Measurements from ENCODE around the gene EPHB2.
A peak's percentile ranks its signal among the peaks of the same experiment; 100 is the strongest.
"Not testable (repeated sequence)": the region's sequence is repeated elsewhere in the genome, so short reads cannot be mapped to it uniquely, and the experiment has no call there.

Gene EPHB2

GRCh38 chr1:22666412-22666811, 44.2 kb upstream of the EPHB2 start:
- peaks cover 4% of the 10 kb centered on the region for H3K27me3 ChIP-seq (ENCODE audit: insufficient read depth, poor library complexity, severe bottlenecking)
- no peaks in the 10 kb centered on the region for H3K9me3 ChIP-seq (ENCODE audit: severe bottlenecking)
- no peak for TF ChIP-seq CTCF (IDR thresholded peaks at IDR 0.05; ENCODE audit: poor library complexity, severe bottlenecking)
- H3K27ac ChIP-seq (ENCODE audit: poor library complexity, severe bottlenecking), result no peak overlapping the region
- no peak for ATAC-seq (ENCODE audit: low read depth)
- H3K36me3 ChIP-seq (ENCODE audit: low read depth), result no peaks in the 10 kb centered on the region
- H3K4me1 ChIP-seq (ENCODE audit: insufficient read depth, poor library complexity, severe bottlenecking), result no peaks in the 10 kb centered on the region
- DNase-seq (ENCODE audit: low spot score), result no peak
- no peak overlapping the region for H3K4me3 ChIP-seq (ENCODE audit: severe bottlenecking)

- DNase-seq (ENCODE audit: low spot score); H3K27ac ChIP-seq (ENCODE audit: poor library complexity, severe bottlenecking); H3K36me3 ChIP-seq (ENCODE audit: low read depth); H3K4me3 ChIP-seq (ENCODE audit: severe bottlenecking); H3K9me3 ChIP-seq (ENCODE audit: severe bottlenecking); ATAC-seq (ENCODE audit: low read depth); H3K27me3 ChIP-seq (ENCODE audit: insufficient read depth, poor library complexity, severe bottlenecking); H3K4me1 ChIP-seq (ENCODE audit: insufficient read depth, poor library complexity, severe bottlenecking): not testable (repeated sequence)
Observed at GRCh38 chr1:22668840-22669239, 41.8 kb upstream of the EPHB2 start.

DNA sequence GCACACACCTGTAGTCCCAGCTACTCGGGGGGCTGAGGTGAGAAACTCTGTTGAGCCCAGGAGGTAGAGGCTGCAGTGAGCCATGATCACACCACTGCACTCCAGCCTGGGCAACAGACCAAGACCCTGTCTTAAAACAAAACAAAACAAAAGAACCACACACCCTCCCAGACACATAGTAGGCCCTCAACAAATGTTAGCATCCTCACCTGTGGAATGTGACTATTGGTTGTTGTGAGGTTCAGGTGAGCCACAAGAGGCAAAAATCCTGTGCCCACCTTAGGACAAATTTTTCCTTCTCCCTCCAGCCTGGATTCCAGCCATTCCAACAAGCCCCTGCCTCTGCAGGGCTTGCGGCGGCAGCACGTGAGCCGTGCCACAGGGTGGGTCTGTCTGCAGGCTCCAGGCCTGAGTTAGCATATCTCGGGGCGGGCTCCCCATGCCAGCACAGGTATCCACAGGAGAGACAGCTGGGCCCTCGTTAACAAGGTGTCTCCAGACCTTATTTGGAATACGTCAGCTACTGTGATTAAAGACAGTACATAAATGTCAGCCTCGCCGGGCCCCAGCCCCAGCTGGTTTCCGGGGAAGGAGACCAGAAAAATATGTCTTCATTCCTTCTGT, 40.2 kb upstream of the EPHB2 start:
- no peak overlapping the region for H3K4me3 ChIP-seq (ENCODE audit: severe bottlenecking)
- peaks cover 4% of the 10 kb centered on the region for H3K27me3 ChIP-seq (ENCODE audit: insufficient read depth, poor library complexity, severe bottlenecking)
- H3K9me3 ChIP-seq (ENCODE audit: severe bottlenecking), result no peaks in the 10 kb centered on the region
- TF ChIP-seq CTCF (IDR thresholded peaks at IDR 0.05; ENCODE audit: poor library complexity, severe bottlenecking), result no peak
- H3K36me3 ChIP-seq (ENCODE audit: low read depth), result no peaks in the 10 kb centered on the region
- DNase-seq (ENCODE audit: low spot score) (no peak), ATAC-seq (ENCODE audit: low read depth) (peak; percentile 15; the same call in 1 of the 3 replicates)
- H3K4me1 ChIP-seq (ENCODE audit: insufficient read depth, poor library complexity, severe bottlenecking), result no peaks in the 10 kb centered on the region
- H3K27ac ChIP-seq (ENCODE audit: poor library complexity, severe bottlenecking), result no peak overlapping the region

- Histone ChIP-seq H3K36me3 (ENCODE audit: low read depth) (no peaks in the 10 kb centered on the region), H3K4me1 (ENCODE audit: insufficient read depth, poor library complexity, severe bottlenecking) (no peaks in the 10 kb centered on the region), H3K9me3 (ENCODE audit: severe bottlenecking) (no peaks in the 10 kb centered on the region), H3K4me3 (ENCODE audit: severe bottlenecking) (no peak overlapping the region), H3K27ac (ENCODE audit: poor library complexity, severe bottlenecking) (no peak overlapping the region), H3K27me3 (ENCODE audit: insufficient read depth, poor library complexity, severe bottlenecking) (peaks cover 4% of the 10 kb centered on the region)
- no peak for TF ChIP-seq CTCF (IDR thresholded peaks at IDR 0.05; ENCODE audit: poor library complexity, severe bottlenecking)
- no peak for DNase-seq (ENCODE audit: low spot score)
- no peak for ATAC-seq (ENCODE audit: low read depth)
Observed at GRCh38 chr1:22671999-22672398, 38.6 kb upstream of the EPHB2 start.

DNA sequence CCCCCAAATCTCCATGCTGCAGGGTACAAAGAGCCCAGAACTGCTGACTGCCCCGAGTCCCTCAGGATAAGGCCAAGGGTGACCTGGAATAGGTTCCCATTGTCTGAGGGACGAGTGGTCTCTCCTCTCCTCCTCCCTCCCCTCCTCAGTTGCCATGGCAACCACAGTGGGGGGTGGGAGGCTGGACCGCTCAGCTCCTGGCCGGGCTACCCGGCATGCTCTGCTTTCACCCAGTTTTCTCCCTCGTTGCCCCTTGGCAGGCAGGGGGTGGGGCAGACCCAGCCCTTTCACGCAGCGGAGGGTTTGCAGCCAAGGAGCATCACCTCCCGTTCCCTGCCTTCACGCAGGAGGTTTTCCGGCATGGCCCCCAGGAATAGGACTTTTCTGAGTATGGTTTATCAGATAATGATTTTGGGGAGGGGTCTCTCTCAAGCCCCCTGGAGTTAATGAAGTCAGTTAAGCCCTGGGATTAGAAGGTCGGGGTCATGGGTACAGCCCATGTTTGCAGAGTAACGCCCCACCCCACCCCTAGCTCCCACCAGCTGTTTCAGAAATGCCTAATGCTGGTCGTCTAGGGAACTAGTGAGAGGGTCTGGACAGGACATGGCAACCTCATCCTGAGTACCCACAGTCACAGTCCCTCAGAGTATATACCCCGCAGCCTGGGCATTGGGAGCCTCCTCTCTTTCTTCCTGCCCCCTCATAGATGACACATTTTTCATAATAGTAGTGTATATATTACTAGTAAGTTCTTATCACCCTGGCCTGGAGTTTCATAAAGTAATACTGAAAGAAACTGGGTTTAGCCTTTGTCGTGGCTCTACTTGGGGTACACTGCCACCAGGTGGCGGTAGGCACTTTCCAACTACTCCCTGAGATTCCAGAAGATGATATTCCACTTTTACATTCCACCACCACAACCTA, 36.9 kb upstream of the EPHB2 start:
- Histone ChIP-seq H3K27ac (ENCODE audit: poor library complexity, severe bottlenecking) (no peak overlapping the region), H3K4me1 (ENCODE audit: insufficient read depth, poor library complexity, severe bottlenecking) (no peaks in the 10 kb centered on the region), H3K27me3 (ENCODE audit: insufficient read depth, poor library complexity, severe bottlenecking) (peaks cover 4% of the 10 kb centered on the region), H3K36me3 (ENCODE audit: low read depth) (no peaks in the 10 kb centered on the region), H3K4me3 (ENCODE audit: severe bottlenecking) (no peak overlapping the region), H3K9me3 (ENCODE audit: severe bottlenecking) (no peaks in the 10 kb centered on the region)
- ATAC-seq (ENCODE audit: low read depth) (peak; percentile 48; the same call in 2 of the 3 replicates), DNase-seq (ENCODE audit: low spot score) (no peak)
- peak; percentile 79 for TF ChIP-seq CTCF (IDR thresholded peaks at IDR 0.05; ENCODE audit: poor library complexity, severe bottlenecking)
